HFF-Myc (cell line): ENCODE results near the gene GOLIM4.

Experiments
- DNase-seq: peaks from one replicate; pipeline ENCODE4 v3.0.0-alpha.2; 2011; ENCODE audit warnings: low read depth; ENCODE audit errors: extremely low read depth
- H3K4me3 ChIP-seq: replicated peaks from 2 replicates; pipeline ENCODE4 v1.5.1; 2011; ENCODE audit warnings: low read depth, mild to moderate bottlenecking, control low read depth, low read length
- CTCF ChIP-seq: IDR thresholded peaks from 2 replicates; pipeline ENCODE4 v1.5.1; 2012; ENCODE audit warnings: mild to moderate bottlenecking, low read depth, low read length, control low read depth; ENCODE audit errors: missing control alignments

The GOLIM4 gene

GRCh38 chr3:167969548-167969947, 126.2 kb downstream of the GOLIM4 start:
- no peak overlapping the region for H3K4me3 ChIP-seq
- TF ChIP-seq CTCF = no peak
- DNase-seq = no peak

GRCh38 chr3:167967257-167968036, 128.3 kb downstream of the GOLIM4 start:
- TF ChIP-seq CTCF = no peak
- no peak for DNase-seq

More at GRCh38 chr3:167967257-167968036, 128.3 kb downstream of the GOLIM4 start:
- no peak overlapping the region for H3K4me3 ChIP-seq
